Heart right ventricle (tissue), 16 donors: Measurements from ENCODE around the gene TMEM132D. TPM values are rescaled to one million over a fixed set of nuclear protein-coding genes. Genes with fewer than 3 reads are reported as not detected.

Source experiments
- ATAC-seq, 8 donors: fragments of 200-7000 bp; cut with Tn5 transposase; one replicate each; pipeline ENCODE4 v1.9.1; 2020; ENCODE audit warnings: mild to moderate bottlenecking in 8 of 8, moderate library complexity in 8 of 8, moderate number of reproducible peaks in 1 of 8
- DNase-seq, 2 donors: peaks; one replicate each; pipeline ENCODE4 v3.0.0-alpha.2; 2020
- H3K27ac ChIP-seq, 10 donors: fragments of 200-600 bp; sonication (generic) in 2 of 10; one replicate each; pipeline versions ENCODE4 v1.5.0 to v1.8.0; 2020 to 2022; ENCODE audit warnings: mild to moderate bottlenecking in 3 of 10
- H3K27me3 ChIP-seq, 7 donors: fragments of 200-600 bp; one replicate each; pipeline ENCODE4 v1.8.0; 2021 to 2022; ENCODE audit warnings: mild to moderate bottlenecking in 2 of 7
- H3K36me3 ChIP-seq, 9 donors: fragments of 200-600 bp; sonication (generic) in 1 of 9; one replicate each; pipeline versions ENCODE4 v1.5.0 to v1.8.0; 2020 to 2022; ENCODE audit warnings: mild to moderate bottlenecking in 2 of 9
- H3K4me1 ChIP-seq, 9 donors: fragments of 200-600 bp; sonication (generic) in 1 of 9; one replicate each; pipeline versions ENCODE4 v1.5.0 to v1.8.0; 2020 to 2022; ENCODE audit warnings: mild to moderate bottlenecking in 4 of 9
- H3K4me3 ChIP-seq, 10 donors: fragments of 200-600 bp; sonication (generic) in 2 of 10; one replicate each; pipeline versions ENCODE4 v1.5.0 to v1.8.0; 2020 to 2022; ENCODE audit warnings: mild to moderate bottlenecking in 7 of 10, moderate library complexity in 2 of 10
- H3K9me3 ChIP-seq, 11 donors: fragments of 200-600 bp in 10 of 11; sonication (generic) in 2 of 11; one replicate each; pipeline versions ENCODE4 v1.5.0 to v1.8.0; 2013 to 2022; ENCODE audit warnings: mild to moderate bottlenecking in 2 of 11, control low read depth in 1 of 11, moderate library complexity in 1 of 11
- CTCF ChIP-seq, 9 donors: fragments of 200-600 bp; sonication (generic) in 2 of 9; IDR thresholded peaks; one replicate each; pipeline versions ENCODE4 v1.5.0 to v1.8.0; 2021 to 2022; ENCODE audit warnings: antibody characterized with exemption in 9 of 9, mild to moderate bottlenecking in 5 of 9, moderate library complexity in 1 of 9
- WGBS, 2 donors: extraction: QIAGEN DNeasy Blood & Tissue Kit; methylation state at CpG; one replicate each; pipeline ENCODE4 v1.1.7; 2013; ENCODE audit warnings: inconsistent platforms in 1 of 2; 5-methylcytosine and 5-hydroxymethylcytosine counted together
- intact Hi-C, 10 donors: fragments of 100-400 bp; cut with DNase I; formaldehyde crosslinking; loops; one replicate each; pipeline versions ENCODE4 v1.11.1 to v1.14.2; 2022
- polyA plus RNA-seq, 2 donors: library from polyadenylated mRNA; stranded (reverse); fragments of 200-250 nt; gene quantifications; one replicate each; pipeline ENCODE4 v1.2.3, GENCODE V29; 2013
- total RNA-seq, 10 donors: library from RNA; stranded (reverse); fragmentation: NEBNext Ultra II Directional in 3 of 10; extraction: Animal tissue kit (Norgen Biotek cat#: 25700) in 3 of 10; gene quantifications; one replicate each; pipeline versions ENCODE4 v1.2.1 to v1.2.4, GENCODE V29; 2021 to 2023
- donor health status: Arrhythmogenic right ventricular cardiomyopathy.
- donor health status: ischemic (EF 13 %, LVEDD 7.1; RV severe dilation, severe dysfunction).
- donor health status: healthy with polysubstance abuse.
- donor health status: DM: no; HTN: yes; CAD: no.
- donor health status: DM: no; HTN: no; CAD: no.
- donor health status: ischemic (EF 25% LVEDD 6.9; RV normal size, moderate dysfunction).
- donor health status: ischemic (EF 25% LVEDD 5.7; RV mildly dilated, moderate dysfunction).
- donor health status: healthy.
- donor health status: DM: yes; HTN: yes; CAD: no.
- donor health status: Ischemic cardiomyopathy.
- donor health status: ischemic (EF 35%, LVEDD 5.7; RV mildly dilated, moderate dysfunction).
- donor health status: nonischemic (EF 11% LVEDD 7.7; RV severe dilation, severe dysfunction).
- donor health status: DM: yes; HTN: yes; CAD: no.
- donor health status: PGD.
- donor health status: ischemic (EF 29% LVEDD 5.4; RV normal size, mild dysfunction).
- donor health status: nonischemic (EF 23%, LVEDD 6.1; RV moderate dilation, normal function).

Gene TMEM132D
- total and polyA plus RNA-seq, 12 donors, result not detected

GRCh38 chr12:129886541-129886940 lies 17.3 kb downstream of the TMEM132D start:
- no peak overlapping the region for H3K4me3 ChIP-seq
- no peak for TF ChIP-seq CTCF (IDR thresholded peaks at IDR 0.05)
- H3K36me3 ChIP-seq, result no peaks in the 10 kb centered on the region
- 62 to 64% methylated on average over 5 of the region's 5 CpGs for WGBS, 2 donors
- peaks cover 0 to 4% (median 0%) of the 10 kb centered on the region in 7 donors for H3K27me3 ChIP-seq
- no peaks in the 10 kb centered on the region for H3K9me3 ChIP-seq
- no peaks in the 10 kb centered on the region for H3K4me1 ChIP-seq
- ATAC-seq (no peak), DNase-seq (no peak)
- intact Hi-C loops, result no loop called here
- H3K27ac ChIP-seq, result no peak overlapping the region

- ATAC-seq (no peak), DNase-seq (no peak)
- Histone ChIP-seq H3K36me3 (no peaks in the 10 kb centered on the region), H3K9me3 (peaks cover 0 to 5% (median 0%) of the 10 kb centered on the region in 11 donors), H3K4me1 (no peaks in the 10 kb centered on the region), H3K27me3 (peaks cover 0 to 4% (median 0%) of the 10 kb centered on the region in 7 donors), H3K4me3 (no peak overlapping the region), H3K27ac (no peak overlapping the region)
- no peak for TF ChIP-seq CTCF (IDR thresholded peaks at IDR 0.05)
- intact Hi-C loops, result no loop called here
- WGBS, 2 donors, result 29 to 38% methylated on average over 3 of the region's 3 CpGs
Measured at GRCh38 chr12:129885287-129885686, 18.5 kb downstream of the TMEM132D start.

GRCh38 chr12:129877411-129877810 lies 26.4 kb downstream of the TMEM132D start:
- Histone ChIP-seq H3K4me1 (no peaks in the 10 kb centered on the region), H3K27ac (no peak overlapping the region), H3K4me3 (no peak overlapping the region), H3K36me3 (no peaks in the 10 kb centered on the region), H3K9me3 (peaks cover 0 to 10% (median 0%) of the 10 kb centered on the region in 11 donors), H3K27me3 (peaks cover 0 to 9% (median 0%) of the 10 kb centered on the region in 7 donors)
- no peak for TF ChIP-seq CTCF (IDR thresholded peaks at IDR 0.05)
- 85 to 87% methylated on average over 11 of the region's 11 CpGs for WGBS, 2 donors
- no peak for ATAC-seq
- no peak for DNase-seq
- intact Hi-C loops, result no loop called here

GRCh38 chr12:129873833-129874208 lies 30.0 kb downstream of the TMEM132D start:
- no peak overlapping the region for H3K27ac ChIP-seq
- H3K4me3 ChIP-seq, result no peak overlapping the region
- ATAC-seq (no peak), DNase-seq (no peak)
- peaks cover 0 to 10% (median 0%) of the 10 kb centered on the region in 11 donors for H3K9me3 ChIP-seq
- no peaks in the 10 kb centered on the region for H3K36me3 ChIP-seq
- WGBS, 2 donors, result 63 to 66% methylated on average over 6 of the region's 6 CpGs
- TF ChIP-seq CTCF (IDR thresholded peaks at IDR 0.05), result no peak
- H3K4me1 ChIP-seq, result no peaks in the 10 kb centered on the region
- intact Hi-C loops, result no loop called here
- H3K27me3 ChIP-seq, result peaks cover 0 to 15% (median 3%) of the 10 kb centered on the region in 7 donors
